ENCODE measurements around the gene CLCNKB. TPM values are rescaled to one million over a fixed set of nuclear protein-coding genes. Genes with fewer than 3 reads are reported as not detected.
"Not testable (repeated sequence)": the region's sequence is repeated elsewhere in the genome, so short reads cannot be mapped to it uniquely, and the experiment has no call there.

CLCNKB gene
- total and polyA plus RNA-seq, 2 donors: 0.05 to 0.34 TPM

GRCh38 chr1:16061989-16062686 is 18.6 kb downstream of the CLCNKB start:
- WGBS: 91% methylated on average over 18 of the region's 18 CpGs
- H3K4me1 ChIP-seq (ENCODE audit: control insufficient read depth in 2 of 2, insufficient read depth in 2 of 2, low read length in 2 of 2); H3K4me3 ChIP-seq (ENCODE audit: low read length in 2 of 2); DNase-seq (ENCODE audit: low read depth in 6 of 9, low spot score in 9 of 9); H3K36me3 ChIP-seq (ENCODE audit: control insufficient read depth in 2 of 2, insufficient read depth in 2 of 2, low read length in 1 of 2); H3K27ac ChIP-seq (ENCODE audit: low read depth in 1 of 2, low read length in 1 of 2); H3K9me3 ChIP-seq (ENCODE audit: control insufficient read depth in 2 of 2, insufficient read depth in 1 of 2, low read length in 1 of 2): not testable (repeated sequence)
- H3K27me3 ChIP-seq (ENCODE audit: control insufficient read depth in 2 of 2, insufficient read depth in 1 of 2, low read length in 1 of 2): peaks cover 0 to 41% of the 10 kb centered on the region in 2 donors

- H3K4me3 ChIP-seq (ENCODE audit: low read length in 2 of 2); H3K36me3 ChIP-seq (ENCODE audit: control insufficient read depth in 2 of 2, insufficient read depth in 2 of 2, low read length in 1 of 2); H3K9me3 ChIP-seq (ENCODE audit: control insufficient read depth in 2 of 2, insufficient read depth in 1 of 2, low read length in 1 of 2); H3K4me1 ChIP-seq (ENCODE audit: control insufficient read depth in 2 of 2, insufficient read depth in 2 of 2, low read length in 2 of 2); DNase-seq (ENCODE audit: low read depth in 6 of 9, low spot score in 9 of 9); H3K27ac ChIP-seq (ENCODE audit: low read depth in 1 of 2, low read length in 1 of 2): not testable (repeated sequence)
- peaks cover 0 to 46% of the 10 kb centered on the region in 2 donors for H3K27me3 ChIP-seq (ENCODE audit: control insufficient read depth in 2 of 2, insufficient read depth in 1 of 2, low read length in 1 of 2)
- WGBS: 94% methylated on average over 9 of the region's 9 CpGs
These were observed 19.1 kb downstream of the CLCNKB start for GRCh38 chr1:16062687-16063075.

GRCh38 chr1:16063226-16063829 is 19.7 kb downstream of the CLCNKB start:
- Histone ChIP-seq H3K36me3 (ENCODE audit: control insufficient read depth in 2 of 2, insufficient read depth in 2 of 2, low read length in 1 of 2) (no peaks in the 10 kb centered on the region), H3K4me3 (ENCODE audit: low read length in 2 of 2) (no peak overlapping the region), H3K27me3 (ENCODE audit: control insufficient read depth in 2 of 2, insufficient read depth in 1 of 2, low read length in 1 of 2) (peaks cover 0 to 53% of the 10 kb centered on the region in 2 donors), H3K27ac (ENCODE audit: low read depth in 1 of 2, low read length in 1 of 2) (no peak overlapping the region), H3K9me3 (ENCODE audit: control insufficient read depth in 2 of 2, insufficient read depth in 1 of 2, low read length in 1 of 2) (no peaks in the 10 kb centered on the region), H3K4me1 (ENCODE audit: control insufficient read depth in 2 of 2, insufficient read depth in 2 of 2, low read length in 2 of 2) (no peaks in the 10 kb centered on the region)
- DNase-seq (ENCODE audit: low read depth in 6 of 9, low spot score in 9 of 9): no peak
- 94% methylated on average over 15 of the region's 15 CpGs for WGBS

- Histone ChIP-seq H3K27ac (ENCODE audit: low read depth in 1 of 2, low read length in 1 of 2) (no peak overlapping the region), H3K36me3 (ENCODE audit: control insufficient read depth in 2 of 2, insufficient read depth in 2 of 2, low read length in 1 of 2) (no peaks in the 10 kb centered on the region), H3K9me3 (ENCODE audit: control insufficient read depth in 2 of 2, insufficient read depth in 1 of 2, low read length in 1 of 2) (no peaks in the 10 kb centered on the region), H3K27me3 (ENCODE audit: control insufficient read depth in 2 of 2, insufficient read depth in 1 of 2, low read length in 1 of 2) (peaks cover 0 to 57% of the 10 kb centered on the region in 2 donors), H3K4me1 (ENCODE audit: control insufficient read depth in 2 of 2, insufficient read depth in 2 of 2, low read length in 2 of 2) (no peaks in the 10 kb centered on the region), H3K4me3 (ENCODE audit: low read length in 2 of 2) (no peak overlapping the region)
- DNase-seq (ENCODE audit: low read depth in 6 of 9, low spot score in 9 of 9): no peak
- WGBS: 72% methylated on average over 9 of the region's 9 CpGs
These were observed 20.3 kb downstream of the CLCNKB start for GRCh38 chr1:16063921-16064320.

- Histone ChIP-seq H3K27ac (ENCODE audit: low read depth in 1 of 2, low read length in 1 of 2) (no peak overlapping the region), H3K4me1 (ENCODE audit: control insufficient read depth in 2 of 2, insufficient read depth in 2 of 2, low read length in 2 of 2) (no peaks in the 10 kb centered on the region), H3K4me3 (ENCODE audit: low read length in 2 of 2) (no peak overlapping the region), H3K9me3 (ENCODE audit: control insufficient read depth in 2 of 2, insufficient read depth in 1 of 2, low read length in 1 of 2) (no peaks in the 10 kb centered on the region), H3K36me3 (ENCODE audit: control insufficient read depth in 2 of 2, insufficient read depth in 2 of 2, low read length in 1 of 2) (no peaks in the 10 kb centered on the region), H3K27me3 (ENCODE audit: control insufficient read depth in 2 of 2, insufficient read depth in 1 of 2, low read length in 1 of 2) (peaks cover 0 to 63% of the 10 kb centered on the region in 2 donors)
- WGBS: 48% methylated on average over 13 of the region's 13 CpGs
- DNase-seq (ENCODE audit: low read depth in 6 of 9, low spot score in 9 of 9): no peak
These were observed 21.1 kb downstream of the CLCNKB start for GRCh38 chr1:16064536-16065268.

GRCh38 chr1:16065269-16065576 is 21.6 kb downstream of the CLCNKB start:
- Histone ChIP-seq H3K4me3 (ENCODE audit: low read length in 2 of 2) (no peak overlapping the region), H3K27me3 (ENCODE audit: control insufficient read depth in 2 of 2, insufficient read depth in 1 of 2, low read length in 1 of 2) (peaks cover 0 to 63% of the 10 kb centered on the region in 2 donors), H3K27ac (ENCODE audit: low read depth in 1 of 2, low read length in 1 of 2) (no peak overlapping the region), H3K36me3 (ENCODE audit: control insufficient read depth in 2 of 2, insufficient read depth in 2 of 2, low read length in 1 of 2) (no peaks in the 10 kb centered on the region), H3K4me1 (ENCODE audit: control insufficient read depth in 2 of 2, insufficient read depth in 2 of 2, low read length in 2 of 2) (no peaks in the 10 kb centered on the region), H3K9me3 (ENCODE audit: control insufficient read depth in 2 of 2, insufficient read depth in 1 of 2, low read length in 1 of 2) (no peaks in the 10 kb centered on the region)
- WGBS: 88% methylated on average over 8 of the region's 8 CpGs
- no peak for DNase-seq (ENCODE audit: low read depth in 6 of 9, low spot score in 9 of 9)

- Histone ChIP-seq H3K36me3 (ENCODE audit: control insufficient read depth in 2 of 2, insufficient read depth in 2 of 2, low read length in 1 of 2) (no peaks in the 10 kb centered on the region), H3K27me3 (ENCODE audit: control insufficient read depth in 2 of 2, insufficient read depth in 1 of 2, low read length in 1 of 2) (peaks cover 0 to 69% of the 10 kb centered on the region in 2 donors), H3K9me3 (ENCODE audit: control insufficient read depth in 2 of 2, insufficient read depth in 1 of 2, low read length in 1 of 2) (no peaks in the 10 kb centered on the region), H3K4me1 (ENCODE audit: control insufficient read depth in 2 of 2, insufficient read depth in 2 of 2, low read length in 2 of 2) (no peaks in the 10 kb centered on the region), H3K4me3 (ENCODE audit: low read length in 2 of 2) (no peak overlapping the region), H3K27ac (ENCODE audit: low read depth in 1 of 2, low read length in 1 of 2) (no peak overlapping the region)
- WGBS: 91% methylated on average over 4 of the region's 4 CpGs
- no peak for DNase-seq (ENCODE audit: low read depth in 6 of 9, low spot score in 9 of 9)
These were observed 22.7 kb downstream of the CLCNKB start for GRCh38 chr1:16066245-16066644.

GRCh38 chr1:16067127-16067768 is 23.7 kb downstream of the CLCNKB start:
- Histone ChIP-seq H3K36me3 (ENCODE audit: control insufficient read depth in 2 of 2, insufficient read depth in 2 of 2, low read length in 1 of 2) (no peaks in the 10 kb centered on the region), H3K4me3 (ENCODE audit: low read length in 2 of 2) (no peak overlapping the region), H3K9me3 (ENCODE audit: control insufficient read depth in 2 of 2, insufficient read depth in 1 of 2, low read length in 1 of 2) (peaks cover 0 to 1% of the 10 kb centered on the region in 2 donors), H3K27me3 (ENCODE audit: control insufficient read depth in 2 of 2, insufficient read depth in 1 of 2, low read length in 1 of 2) (peaks cover 5 to 77% of the 10 kb centered on the region in 2 donors), H3K4me1 (ENCODE audit: control insufficient read depth in 2 of 2, insufficient read depth in 2 of 2, low read length in 2 of 2) (no peaks in the 10 kb centered on the region), H3K27ac (ENCODE audit: low read depth in 1 of 2, low read length in 1 of 2) (no peak overlapping the region)
- DNase-seq (ENCODE audit: low read depth in 6 of 9, low spot score in 9 of 9): no peak
- 63% methylated on average over 6 of the region's 6 CpGs for WGBS

- WGBS: 88% methylated on average over 13 of the region's 13 CpGs
- Histone ChIP-seq H3K9me3 (ENCODE audit: control insufficient read depth in 2 of 2, insufficient read depth in 1 of 2, low read length in 1 of 2) (peaks cover 0 to 5% of the 10 kb centered on the region in 2 donors), H3K27me3 (ENCODE audit: control insufficient read depth in 2 of 2, insufficient read depth in 1 of 2, low read length in 1 of 2) (peaks cover 12 to 83% of the 10 kb centered on the region in 2 donors), H3K36me3 (ENCODE audit: control insufficient read depth in 2 of 2, insufficient read depth in 2 of 2, low read length in 1 of 2) (no peaks in the 10 kb centered on the region), H3K4me3 (ENCODE audit: low read length in 2 of 2) (no peak overlapping the region), H3K27ac (ENCODE audit: low read depth in 1 of 2, low read length in 1 of 2) (no peak overlapping the region), H3K4me1 (ENCODE audit: control insufficient read depth in 2 of 2, insufficient read depth in 2 of 2, low read length in 2 of 2) (peaks cover 0 to 2% of the 10 kb centered on the region in 2 donors)
- no peak for DNase-seq (ENCODE audit: low read depth in 6 of 9, low spot score in 9 of 9)
These were observed 24.4 kb downstream of the CLCNKB start for GRCh38 chr1:16067933-16068332.
